Aorta (tissue), 5 donors: ENCODE data around the gene NIPAL4. TPM values are rescaled to one million over a fixed set of nuclear protein-coding genes. Genes with fewer than 3 reads are reported as not detected.

Experiments
- ATAC-seq: fragments of 200-7000 bp; cut with Tn5 transposase; one replicate; pipeline ENCODE4 v1.9.1; 2022; ENCODE audit warnings: moderate library complexity; ENCODE audit not compliant: low FRiP score
- DNase-seq, 2 donors: peaks; one replicate each; pipeline ENCODE4 v3.0.0-alpha.2; 2020
- H3K27ac ChIP-seq, 2 donors: one replicate each; pipeline ENCODE4 v1.5.1; 2013; ENCODE audit warnings: low read length in 2 of 2, mild to moderate bottlenecking in 2 of 2, moderate library complexity in 2 of 2, control low read depth in 1 of 2, inconsistent platforms in 1 of 2, low read depth in 1 of 2
- H3K27me3 ChIP-seq, 2 donors: one replicate each; pipeline ENCODE4 v1.6.1; 2013; ENCODE audit warnings: control low read depth in 1 of 2, low read length in 1 of 2, mild to moderate bottlenecking in 1 of 2, moderate library complexity in 1 of 2; ENCODE audit not compliant: insufficient read depth in 2 of 2, control insufficient read depth in 1 of 2
- H3K36me3 ChIP-seq, 2 donors: one replicate each; pipeline ENCODE4 v1.6.1; 2013; ENCODE audit warnings: control low read depth in 1 of 2, low read length in 1 of 2, mild to moderate bottlenecking in 1 of 2; ENCODE audit not compliant: insufficient read depth in 2 of 2, control insufficient read depth in 1 of 2
- H3K4me1 ChIP-seq, 2 donors: one replicate each; pipeline ENCODE4 v1.6.1; 2013; ENCODE audit warnings: low read length in 2 of 2, control low read depth in 1 of 2, mild to moderate bottlenecking in 1 of 2, moderate library complexity in 1 of 2; ENCODE audit not compliant: insufficient read depth in 2 of 2, control insufficient read depth in 1 of 2
- H3K4me3 ChIP-seq, 2 donors: one replicate each; pipeline ENCODE4 v1.5.1; 2013; ENCODE audit warnings: low read length in 2 of 2, control low read depth in 1 of 2, mild to moderate bottlenecking in 1 of 2
- H3K9me3 ChIP-seq: one replicate; pipeline ENCODE4 v1.6.1; 2013; ENCODE audit warnings: mild to moderate bottlenecking, low read length; ENCODE audit not compliant: control insufficient read depth
- WGBS, 2 donors: extraction: QIAGEN DNeasy Blood & Tissue Kit; methylation state at CpG; one replicate each; pipeline ENCODE4 v1.1.7; 2013; 5-methylcytosine and 5-hydroxymethylcytosine counted together
- intact Hi-C, 2 donors: fragments of 100-400 bp; cut with DNase I; formaldehyde crosslinking; loops; one replicate each; pipeline versions ENCODE4 v1.14.2 to v1.15.0; 2022
- polyA plus RNA-seq, 2 donors: library from polyadenylated mRNA; stranded (reverse); fragments of 200-250 nt; gene quantifications; one replicate each; pipeline ENCODE4 v1.2.3, GENCODE V29; 2013
- total RNA-seq, 2 donors: library from RNA; stranded (reverse); fragmentation: NEBNext Ultra II Directional; extraction: Animal tissue kit (Norgen Biotek cat#: 25700); gene quantifications; one replicate each; pipeline ENCODE4 v1.2.1, GENCODE V29; 2021
- donor health status: healthy with polysubstance abuse.
- donor health status: Bipolar disorder and iron deficiency.
- donor health status: DM: no; HTN: no; CAD: no.
- donor health status: DM: no; HTN: no; CAD: no.
- donor health status: DM: yes; HTN: yes; CAD: no.

NIPAL4 gene
- total and polyA plus RNA-seq, 4 donors, result 0.28 to 0.55 TPM; not detected in 2

GRCh38 chr5:157523976-157524375, 64.0 kb downstream of the NIPAL4 start:
- H3K9me3 ChIP-seq, result no peaks in the 10 kb centered on the region
- H3K4me1 ChIP-seq, result no peaks in the 10 kb centered on the region
- peaks cover 0 to 1% of the 10 kb centered on the region in 2 donors for H3K36me3 ChIP-seq
- H3K4me3 ChIP-seq, result no peak overlapping the region
- no peaks in the 10 kb centered on the region for H3K27me3 ChIP-seq
- intact Hi-C loops, result no loop called here
- WGBS, 2 donors, result 13 to 28% methylated on average over 4 of the region's 4 CpGs
- ATAC-seq (peak; percentile 23), DNase-seq (no peak)
- H3K27ac ChIP-seq, result peak overlapping the region in 1 of 2 donors; percentile 4

Other genes starting within 250 kb of the NIPAL4 start
- 100 to 1,000 TPM in 1 of 2 donors, 10 to 100 TPM in 1; 42.0 to 144 TPM for gene CYFIP2, start 194.1 kb upstream of the NIPAL4 start, total RNA-seq
- 100 to 1,000 TPM in 1 of 2 donors, 10 to 100 TPM in 1; 84.9 to 141 TPM for gene CYFIP2, start 194.1 kb upstream of the NIPAL4 start, polyA plus RNA-seq
- 10 to 100 TPM; 31.0 to 42.8 TPM for gene ADAM19, start 115.6 kb downstream of the NIPAL4 start, total RNA-seq
- gene ADAM19, start 115.6 kb downstream of the NIPAL4 start, polyA plus RNA-seq, result 1 to 10 TPM; 1.5 to 9.6 TPM
- under 1 TPM in 1 of 2 donors, not detected in 1; 0.12 TPM for gene SOX30, start 192.2 kb downstream of the NIPAL4 start, total RNA-seq
- not detected for gene SOX30, start 192.2 kb downstream of the NIPAL4 start, polyA plus RNA-seq
- gene C5orf52, start 211.3 kb downstream of the NIPAL4 start, total RNA-seq, result not detected
- not detected for gene C5orf52, start 211.3 kb downstream of the NIPAL4 start, polyA plus RNA-seq